ENCODE results near the gene RAB34.

RAB34 gene

GRCh38 chr17:28750178-28751047 is 32.7 kb upstream of the RAB34 start:
- Histone ChIP-seq H3K4me3 (ENCODE audit: low read depth, low read length) (no peak overlapping the region), H3K27me3 (ENCODE audit: control insufficient read depth, insufficient read depth, low read length) (no peaks in the 10 kb centered on the region), H3K9me3 (ENCODE audit: control insufficient read depth, insufficient read depth, low read length) (no peaks in the 10 kb centered on the region), H3K36me3 (ENCODE audit: control insufficient read depth, insufficient read depth, low read length) (peaks cover 29% of the 10 kb centered on the region), H3K4me1 (ENCODE audit: control insufficient read depth, insufficient read depth, low read length) (peaks cover 16% of the 10 kb centered on the region), H3K9ac (ENCODE audit: low read depth, low read length) (no peak overlapping the region)

GRCh38 chr17:28749516-28750177 is 32.0 kb upstream of the RAB34 start:
- peaks cover 16% of the 10 kb centered on the region for H3K4me1 ChIP-seq (ENCODE audit: control insufficient read depth, insufficient read depth, low read length)
- no peak overlapping the region for H3K9ac ChIP-seq (ENCODE audit: low read depth, low read length)
- H3K9me3 ChIP-seq (ENCODE audit: control insufficient read depth, insufficient read depth, low read length), result no peaks in the 10 kb centered on the region
- H3K27me3 ChIP-seq (ENCODE audit: control insufficient read depth, insufficient read depth, low read length), result no peaks in the 10 kb centered on the region
- H3K36me3 ChIP-seq (ENCODE audit: control insufficient read depth, insufficient read depth, low read length), result peaks cover 29% of the 10 kb centered on the region
- no peak overlapping the region for H3K4me3 ChIP-seq (ENCODE audit: low read depth, low read length)

- Histone ChIP-seq H3K9ac (ENCODE audit: low read depth, low read length) (no peak overlapping the region), H3K4me1 (ENCODE audit: control insufficient read depth, insufficient read depth, low read length) (peaks cover 16% of the 10 kb centered on the region), H3K36me3 (ENCODE audit: control insufficient read depth, insufficient read depth, low read length) (peaks cover 29% of the 10 kb centered on the region)
Measured at GRCh38 chr17:28748852-28749515, 31.3 kb upstream of the RAB34 start.

GRCh38 chr17:28747801-28748750 is 30.4 kb upstream of the RAB34 start:
- Histone ChIP-seq H3K27me3 (ENCODE audit: control insufficient read depth, insufficient read depth, low read length) (no peaks in the 10 kb centered on the region), H3K9ac (ENCODE audit: low read depth, low read length) (no peak overlapping the region), H3K9me3 (ENCODE audit: control insufficient read depth, insufficient read depth, low read length) (no peaks in the 10 kb centered on the region), H3K36me3 (ENCODE audit: control insufficient read depth, insufficient read depth, low read length) (peaks cover 29% of the 10 kb centered on the region), H3K4me1 (ENCODE audit: control insufficient read depth, insufficient read depth, low read length) (peaks cover 16% of the 10 kb centered on the region), H3K4me3 (ENCODE audit: low read depth, low read length) (no peak overlapping the region)

More at GRCh38 chr17:28748852-28749515, 31.3 kb upstream of the RAB34 start:
- Histone ChIP-seq H3K4me3 (ENCODE audit: low read depth, low read length) (no peak overlapping the region), H3K27me3 (ENCODE audit: control insufficient read depth, insufficient read depth, low read length) (no peaks in the 10 kb centered on the region), H3K9me3 (ENCODE audit: control insufficient read depth, insufficient read depth, low read length) (no peaks in the 10 kb centered on the region)

- Histone ChIP-seq H3K27me3 (ENCODE audit: control insufficient read depth, insufficient read depth, low read length) (no peaks in the 10 kb centered on the region), H3K4me1 (ENCODE audit: control insufficient read depth, insufficient read depth, low read length) (peaks cover 16% of the 10 kb centered on the region), H3K36me3 (ENCODE audit: control insufficient read depth, insufficient read depth, low read length) (peaks cover 29% of the 10 kb centered on the region), H3K4me3 (ENCODE audit: low read depth, low read length) (peak overlapping the region; percentile 32), H3K9me3 (ENCODE audit: control insufficient read depth, insufficient read depth, low read length) (no peaks in the 10 kb centered on the region), H3K9ac (ENCODE audit: low read depth, low read length) (peak overlapping the region; percentile 37)
Measured at GRCh38 chr17:28747051-28747691, 29.5 kb upstream of the RAB34 start.

GRCh38 chr17:28746611-28747050 is 29.0 kb upstream of the RAB34 start:
- Histone ChIP-seq H3K9me3 (ENCODE audit: control insufficient read depth, insufficient read depth, low read length) (no peaks in the 10 kb centered on the region), H3K4me1 (ENCODE audit: control insufficient read depth, insufficient read depth, low read length) (peaks cover 16% of the 10 kb centered on the region), H3K36me3 (ENCODE audit: control insufficient read depth, insufficient read depth, low read length) (peaks cover 33% of the 10 kb centered on the region), H3K27me3 (ENCODE audit: control insufficient read depth, insufficient read depth, low read length) (no peaks in the 10 kb centered on the region), H3K9ac (ENCODE audit: low read depth, low read length) (peak overlapping the region; percentile 37), H3K4me3 (ENCODE audit: low read depth, low read length) (peak overlapping the region; percentile 93)

- peaks cover 33% of the 10 kb centered on the region for H3K36me3 ChIP-seq (ENCODE audit: control insufficient read depth, insufficient read depth, low read length)
- H3K9me3 ChIP-seq (ENCODE audit: control insufficient read depth, insufficient read depth, low read length), result no peaks in the 10 kb centered on the region
- no peaks in the 10 kb centered on the region for H3K27me3 ChIP-seq (ENCODE audit: control insufficient read depth, insufficient read depth, low read length)
- H3K4me3 ChIP-seq (ENCODE audit: low read depth, low read length), result peak overlapping the region; percentile 93
- peak overlapping the region; percentile 83 for H3K9ac ChIP-seq (ENCODE audit: low read depth, low read length)
- H3K4me1 ChIP-seq (ENCODE audit: control insufficient read depth, insufficient read depth, low read length), result peaks cover 16% of the 10 kb centered on the region
Measured at GRCh38 chr17:28745786-28746411, 28.2 kb upstream of the RAB34 start.

- peak overlapping the region; percentile 93 for H3K4me3 ChIP-seq (ENCODE audit: low read depth, low read length)
- peaks cover 16% of the 10 kb centered on the region for H3K4me1 ChIP-seq (ENCODE audit: control insufficient read depth, insufficient read depth, low read length)
- H3K9ac ChIP-seq (ENCODE audit: low read depth, low read length), result peak overlapping the region; percentile 92
- H3K27me3 ChIP-seq (ENCODE audit: control insufficient read depth, insufficient read depth, low read length), result no peaks in the 10 kb centered on the region
- peaks cover 36% of the 10 kb centered on the region for H3K36me3 ChIP-seq (ENCODE audit: control insufficient read depth, insufficient read depth, low read length)
- no peaks in the 10 kb centered on the region for H3K9me3 ChIP-seq (ENCODE audit: control insufficient read depth, insufficient read depth, low read length)
Measured at GRCh38 chr17:28744972-28745785, 27.5 kb upstream of the RAB34 start.

GRCh38 chr17:28744104-28744971 is 26.7 kb upstream of the RAB34 start:
- Histone ChIP-seq H3K36me3 (ENCODE audit: control insufficient read depth, insufficient read depth, low read length) (peaks cover 36% of the 10 kb centered on the region), H3K9me3 (ENCODE audit: control insufficient read depth, insufficient read depth, low read length) (no peaks in the 10 kb centered on the region), H3K4me3 (ENCODE audit: low read depth, low read length) (peak overlapping the region; percentile 93), H3K4me1 (ENCODE audit: control insufficient read depth, insufficient read depth, low read length) (peaks cover 16% of the 10 kb centered on the region), H3K9ac (ENCODE audit: low read depth, low read length) (peak overlapping the region; percentile 92), H3K27me3 (ENCODE audit: control insufficient read depth, insufficient read depth, low read length) (no peaks in the 10 kb centered on the region)
